B cell (primary cell): ENCODE measurements around the gene NLGN1.

Experiments
- CTCF ChIP-seq: fragments of 200-600 bp; IDR thresholded peaks from one replicate; pipeline ENCODE4 v1.8.0; 2022; ENCODE audit warnings: antibody characterized with exemption, mild to moderate bottlenecking
- EZH2 ChIP-seq: IDR thresholded peaks from 2 replicates; pipeline ENCODE4 v1.6.1; 2012; ENCODE audit warnings: borderline replicate concordance, low read depth, mild to moderate bottlenecking, moderate library complexity, low read length; ENCODE audit not compliant: insufficient read depth, poor library complexity, severe bottlenecking

GRCh38 chr3:173587055-173587454, 189.5 kb downstream of the NLGN1 start:
- no peak for TF ChIP-seq CTCF
- no peak for TF ChIP-seq EZH2
